Right lobe of liver (tissue), 6 donors: ENCODE measurements around the gene METTL1. TPM values are rescaled to one million over a fixed set of nuclear protein-coding genes. Genes with fewer than 3 reads are reported as not detected.

Experiments
- ATAC-seq, 4 donors: fragments of 200-7000 bp; cut with Tn5 transposase; one replicate each; pipeline ENCODE4 v1.9.1; 2020; ENCODE audit warnings: mild to moderate bottlenecking in 4 of 4, moderate library complexity in 4 of 4
- DNase-seq, 3 donors: peaks; one replicate each; pipeline ENCODE4 v3.0.0-alpha.2; 2020
- H3K27ac ChIP-seq, 3 donors: fragments of 200-600 bp; one replicate each; pipeline ENCODE4 v1.8.0; 2022
- H3K27me3 ChIP-seq, 2 donors: fragments of 200-600 bp; one replicate each; pipeline ENCODE4 v1.8.0; 2022
- H3K36me3 ChIP-seq, 4 donors: fragments of 200-600 bp; sonication (generic) in 1 of 4; one replicate each; pipeline versions ENCODE4 v1.5.1 to v1.8.0; 2017 to 2022; ENCODE audit warnings: control low read depth in 1 of 4
- H3K4me1 ChIP-seq, 4 donors: fragments of 200-600 bp; sonication (generic) in 1 of 4; one replicate each; pipeline versions ENCODE4 v1.5.1 to v1.8.0; 2017 to 2022; ENCODE audit warnings: control low read depth in 1 of 4
- H3K4me3 ChIP-seq, 3 donors: fragments of 200-600 bp; one replicate each; pipeline ENCODE4 v1.8.0; 2022
- H3K9me3 ChIP-seq, 4 donors: fragments of 200-600 bp; sonication (generic) in 1 of 4; one replicate each; pipeline versions ENCODE4 v1.5.1 to v1.8.0; 2017 to 2022; ENCODE audit warnings: control low read depth in 1 of 4
- CTCF ChIP-seq, 4 donors: fragments of 200-600 bp in 3 of 4; fragments of 450-650 bp in 1 of 4; IDR thresholded peaks; one replicate each; pipeline versions ENCODE4 v1.5.1 to v1.8.0; 2016 to 2022; ENCODE audit warnings: antibody characterized with exemption in 4 of 4, mild to moderate bottlenecking in 2 of 4
- POLR2A ChIP-seq: fragments of 450-650 bp; IDR thresholded peaks from one replicate; pipeline ENCODE4 v1.6.1; 2017; ENCODE audit warnings: antibody characterized with exemption, mild to moderate bottlenecking
- WGBS: methylation state at CpG from one replicate; pipeline ENCODE4 v1.1.6; 2018; ENCODE audit warnings: low coverage, low lambda C conversion rate; ENCODE audit not compliant: insufficient coverage; ENCODE audit errors: missing lambda C conversion rate; 5-methylcytosine and 5-hydroxymethylcytosine counted together
- intact Hi-C, 2 donors: fragments of 100-400 bp; cut with DNase I; formaldehyde crosslinking; loops; one replicate each; pipeline versions ENCODE4 v1.11.2 to v1.14.1; 2022
- total RNA-seq, 6 experiments: library from RNA; depleted of rRNA in 2 of 6; stranded (reverse); fragments of >200 nt in 2 of 6; fragmentation: NEBNext Ultra II Directional in 3 of 6; extraction: Animal tissue kit (Norgen Biotek cat#: 25700) in 3 of 6; gene quantifications; one replicate each; pipeline versions ENCODE4 v1.1.0 to v1.2.4, GENCODE V29; 2016 to 2023
- donor health status: DM: no; HTN: yes; CAD: no.
- donor health status: DM: no; HTN: no; CAD: no.
- donor health status: DM: no; HTN: no; CAD: no.
- donor health status: DM: no; HTN: yes; CAD: no.
- donor health status: DM: no; HTN: yes; CAD: no.

The METTL1 gene
- total RNA-seq, 6 experiments from 2014 or later: 9.7 to 13.6 (median 10.3) TPM

- Histone ChIP-seq H3K4me1 (no peaks in the 10 kb centered on the region), H3K27me3 (no peaks in the 10 kb centered on the region), H3K4me3 (no peak overlapping the region), H3K36me3 (peaks cover 0 to 66% (median 16%) of the 10 kb centered on the region in 4 donors), H3K9me3 (no peaks in the 10 kb centered on the region), H3K27ac (no peak overlapping the region)
- no peak for TF ChIP-seq POLR2A
- no peak for TF ChIP-seq CTCF (IDR thresholded peaks at IDR 0.05)
- whole genome bisulfite sequencing: 100% methylated on average over 1 of the region's 1 CpG
- ATAC-seq (no peak), DNase-seq (no peak)
- intact Hi-C loops: loop anchor here in 1 of 2 donors (10.0 kb wide), 1 partner anchor 102 kb away; no protein-coding TSS in a partner anchor
These were observed 30.7 kb upstream of the METTL1 start for GRCh38 chr12:57802607-57803006.

- ATAC-seq: no peak
- Histone ChIP-seq H3K9me3 (no peaks in the 10 kb centered on the region), H3K27me3 (no peaks in the 10 kb centered on the region), H3K27ac (no peak overlapping the region), H3K36me3 (peaks cover 0 to 64% (median 23%) of the 10 kb centered on the region in 4 donors), H3K4me1 (no peaks in the 10 kb centered on the region), H3K4me3 (no peak overlapping the region)
- DNase-seq: no peak
- WGBS: no CpG with 5 or more reads among the region's 3 CpGs
- intact Hi-C loops: loop anchor here in 1 of 2 donors (10.0 kb wide), 1 partner anchor 104 kb away; no protein-coding TSS in a partner anchor
- TF ChIP-seq CTCF (IDR thresholded peaks at IDR 0.05) (no peak), POLR2A (no peak)
These were observed 29.1 kb upstream of the METTL1 start for GRCh38 chr12:57800965-57801364.

GRCh38 chr12:57797933-57798332 lies 26.0 kb upstream of the METTL1 start:
- Histone ChIP-seq H3K4me3 (no peak overlapping the region), H3K4me1 (no peaks in the 10 kb centered on the region), H3K9me3 (no peaks in the 10 kb centered on the region), H3K36me3 (peaks cover 0 to 74% (median 27%) of the 10 kb centered on the region in 4 donors), H3K27ac (no peak overlapping the region), H3K27me3 (no peaks in the 10 kb centered on the region)
- ATAC-seq: no peak
- DNase-seq: no peak
- 100% methylated on average over 1 of the region's 1 CpG for WGBS
- TF ChIP-seq POLR2A: no peak
- TF ChIP-seq CTCF (IDR thresholded peaks at IDR 0.05): no peak
- intact Hi-C loops: no loop called here

GRCh38 chr12:57796996-57797395 lies 25.1 kb upstream of the METTL1 start:
- ATAC-seq (no peak), DNase-seq (no peak)
- Histone ChIP-seq H3K4me1 (no peaks in the 10 kb centered on the region), H3K27ac (no peak overlapping the region), H3K27me3 (no peaks in the 10 kb centered on the region), H3K36me3 (peaks cover 0 to 74% (median 30%) of the 10 kb centered on the region in 4 donors), H3K4me3 (no peak overlapping the region), H3K9me3 (no peaks in the 10 kb centered on the region)
- intact Hi-C loops: no loop called here
- TF ChIP-seq POLR2A (no peak), CTCF (IDR thresholded peaks at IDR 0.05) (no peak)
- 100% methylated on average over 1 of the region's 1 CpG for WGBS

- TF ChIP-seq CTCF (IDR thresholded peaks at IDR 0.05) (no peak), POLR2A (no peak)
- Histone ChIP-seq H3K4me1 (no peaks in the 10 kb centered on the region), H3K9me3 (no peaks in the 10 kb centered on the region), H3K36me3 (peaks cover 0 to 62% (median 27%) of the 10 kb centered on the region in 4 donors), H3K27me3 (no peaks in the 10 kb centered on the region), H3K27ac (no peak overlapping the region), H3K4me3 (no peak overlapping the region)
- no peak for DNase-seq
- intact Hi-C loops: no loop called here
- no peak for ATAC-seq
- WGBS: 92% methylated on average over 5 of the region's 6 CpGs
These were observed 23.4 kb upstream of the METTL1 start for GRCh38 chr12:57795354-57795753.
